T-helper 1 cell treated with Interleukin-12 subunit alpha and Interleukin-12 subunit beta and Interleukin-4 antibody, amounts not matched to agents 30 μg/mL and 1 μg/mL, for 36 hours (primary cell): ENCODE data around the gene ZBTB44.

Experiments
- H3K27ac Mint-ChIP-seq: one replicate; pipeline ENCODE4 v1.8.0; 2021; ENCODE audit warnings: mild to moderate bottlenecking, mixed read lengths
- H3K27me3 Mint-ChIP-seq: one replicate; pipeline ENCODE4 v1.8.0; 2021; ENCODE audit warnings: low read depth, mixed read lengths
- H3K36me3 Mint-ChIP-seq: one replicate; pipeline ENCODE4 v1.8.0; 2021; ENCODE audit warnings: low read depth, mixed read lengths
- H3K4me1 Mint-ChIP-seq: one replicate; pipeline ENCODE4 v1.8.0; 2021; ENCODE audit warnings: low read depth, mixed read lengths
- H3K4me3 Mint-ChIP-seq: one replicate; pipeline ENCODE4 v1.8.0; 2021; ENCODE audit warnings: mild to moderate bottlenecking, moderate library complexity, mixed read lengths
- H3K9me3 Mint-ChIP-seq: one replicate; pipeline ENCODE4 v1.8.0; 2021; ENCODE audit warnings: mixed read lengths

Gene ZBTB44

GRCh38 chr11:130323452-130324450 lies 9.0 kb upstream of the ZBTB44 start:
- peaks cover 35% of the 10 kb centered on the region for H3K9me3 Mint-ChIP-seq
- H3K4me1 Mint-ChIP-seq = peaks cover 2% of the 10 kb centered on the region
- H3K27ac Mint-ChIP-seq = no peak overlapping the region

GRCh38 chr11:130322126-130322525 lies 7.4 kb upstream of the ZBTB44 start:
- H3K27ac Mint-ChIP-seq = no peak overlapping the region
- peaks cover 20% of the 10 kb centered on the region for H3K9me3 Mint-ChIP-seq
- H3K4me3 Mint-ChIP-seq = no peak overlapping the region
- peaks cover 7% of the 10 kb centered on the region for H3K36me3 Mint-ChIP-seq
- peaks cover 2% of the 10 kb centered on the region for H3K4me1 Mint-ChIP-seq
- peaks cover 4% of the 10 kb centered on the region for H3K27me3 Mint-ChIP-seq

More at GRCh38 chr11:130323452-130324450, 9.0 kb upstream of the ZBTB44 start:
- peaks cover 13% of the 10 kb centered on the region for H3K36me3 Mint-ChIP-seq
- H3K27me3 Mint-ChIP-seq = peaks cover 1% of the 10 kb centered on the region
- H3K4me3 Mint-ChIP-seq = no peak overlapping the region

- H3K4me3 Mint-ChIP-seq = no peak overlapping the region
- no peak overlapping the region for H3K27ac Mint-ChIP-seq
- H3K27me3 Mint-ChIP-seq = peaks cover 8% of the 10 kb centered on the region
- H3K36me3 Mint-ChIP-seq = peaks cover 9% of the 10 kb centered on the region
- peaks cover 23% of the 10 kb centered on the region for H3K4me1 Mint-ChIP-seq
- peaks cover 14% of the 10 kb centered on the region for H3K9me3 Mint-ChIP-seq
Measured at GRCh38 chr11:130318031-130318673, 3.4 kb upstream of the ZBTB44 start.

- Mint-ChIP-seq H3K27ac (peak overlapping the region; percentile 84), H3K27me3 (peaks cover 8% of the 10 kb centered on the region), H3K36me3 (peaks cover 5% of the 10 kb centered on the region), H3K4me3 (peak overlapping the region; percentile 84), H3K9me3 (no peaks in the 10 kb centered on the region), H3K4me1 (peaks cover 38% of the 10 kb centered on the region)
Measured at GRCh38 chr11:130315354-130315970, 745 bp upstream of the ZBTB44 start.

GRCh38 chr11:130314184-130314749 lies 450 bp downstream of the ZBTB44 start:
- peaks cover 36% of the 10 kb centered on the region for H3K4me1 Mint-ChIP-seq
- peak overlapping the region; percentile 92 for H3K4me3 Mint-ChIP-seq
- no peaks in the 10 kb centered on the region for H3K9me3 Mint-ChIP-seq
- peak overlapping the region; percentile 89 for H3K27ac Mint-ChIP-seq
- peaks cover 7% of the 10 kb centered on the region for H3K36me3 Mint-ChIP-seq
- H3K27me3 Mint-ChIP-seq = peaks cover 8% of the 10 kb centered on the region

GRCh38 chr11:130313383-130314183 lies 1.1 kb downstream of the ZBTB44 start:
- H3K36me3 Mint-ChIP-seq = peaks cover 7% of the 10 kb centered on the region
- peaks cover 36% of the 10 kb centered on the region for H3K4me1 Mint-ChIP-seq
- peak overlapping the region; percentile 92 for H3K4me3 Mint-ChIP-seq
- peaks cover 5% of the 10 kb centered on the region for H3K27me3 Mint-ChIP-seq
- H3K27ac Mint-ChIP-seq = peak overlapping the region; percentile 89
- no peaks in the 10 kb centered on the region for H3K9me3 Mint-ChIP-seq

- Mint-ChIP-seq H3K36me3 (peaks cover 11% of the 10 kb centered on the region), H3K4me1 (peaks cover 39% of the 10 kb centered on the region), H3K4me3 (peak overlapping the region; percentile 92)
Measured at GRCh38 chr11:130312046-130312445, 2.7 kb downstream of the ZBTB44 start.

GRCh38 chr11:130310622-130311021 lies 4.1 kb downstream of the ZBTB44 start:
- peaks cover 1% of the 10 kb centered on the region for H3K9me3 Mint-ChIP-seq
- no peak overlapping the region for H3K27ac Mint-ChIP-seq
- no peaks in the 10 kb centered on the region for H3K27me3 Mint-ChIP-seq
- no peak overlapping the region for H3K4me3 Mint-ChIP-seq
- H3K36me3 Mint-ChIP-seq = peaks cover 13% of the 10 kb centered on the region
- peaks cover 30% of the 10 kb centered on the region for H3K4me1 Mint-ChIP-seq

More at GRCh38 chr11:130312046-130312445, 2.7 kb downstream of the ZBTB44 start:
- H3K27me3 Mint-ChIP-seq = peaks cover 4% of the 10 kb centered on the region
- H3K9me3 Mint-ChIP-seq = no peaks in the 10 kb centered on the region
- H3K27ac Mint-ChIP-seq = no peak overlapping the region

- Mint-ChIP-seq H3K27ac (no peak overlapping the region), H3K36me3 (peaks cover 21% of the 10 kb centered on the region), H3K27me3 (no peaks in the 10 kb centered on the region), H3K4me3 (no peak overlapping the region), H3K4me1 (peaks cover 35% of the 10 kb centered on the region), H3K9me3 (peaks cover 12% of the 10 kb centered on the region)
Measured at GRCh38 chr11:130308886-130309285, 5.8 kb downstream of the ZBTB44 start.

- H3K9me3 Mint-ChIP-seq = peaks cover 12% of the 10 kb centered on the region
- H3K27me3 Mint-ChIP-seq = no peaks in the 10 kb centered on the region
- no peak overlapping the region for H3K27ac Mint-ChIP-seq
- peaks cover 28% of the 10 kb centered on the region for H3K4me1 Mint-ChIP-seq
- no peak overlapping the region for H3K4me3 Mint-ChIP-seq
- H3K36me3 Mint-ChIP-seq = peaks cover 21% of the 10 kb centered on the region
Measured at GRCh38 chr11:130308059-130308458, 6.7 kb downstream of the ZBTB44 start.

- no peak overlapping the region for H3K27ac Mint-ChIP-seq
- H3K4me1 Mint-ChIP-seq = peaks cover 29% of the 10 kb centered on the region
- no peak overlapping the region for H3K4me3 Mint-ChIP-seq
- peaks cover 35% of the 10 kb centered on the region for H3K36me3 Mint-ChIP-seq
- H3K9me3 Mint-ChIP-seq = peaks cover 12% of the 10 kb centered on the region
- H3K27me3 Mint-ChIP-seq = no peaks in the 10 kb centered on the region
Measured at GRCh38 chr11:130304651-130305050, 10.1 kb downstream of the ZBTB44 start.

GRCh38 chr11:130301002-130301401 lies 13.7 kb downstream of the ZBTB44 start:
- Mint-ChIP-seq H3K27me3 (no peaks in the 10 kb centered on the region), H3K9me3 (peaks cover 12% of the 10 kb centered on the region), H3K27ac (no peak overlapping the region), H3K4me3 (no peak overlapping the region), H3K4me1 (peaks cover 26% of the 10 kb centered on the region), H3K36me3 (peaks cover 30% of the 10 kb centered on the region)

- peaks cover 26% of the 10 kb centered on the region for H3K4me1 Mint-ChIP-seq
- no peaks in the 10 kb centered on the region for H3K27me3 Mint-ChIP-seq
- no peak overlapping the region for H3K4me3 Mint-ChIP-seq
- peaks cover 30% of the 10 kb centered on the region for H3K36me3 Mint-ChIP-seq
- H3K9me3 Mint-ChIP-seq = peaks cover 10% of the 10 kb centered on the region
- no peak overlapping the region for H3K27ac Mint-ChIP-seq
Measured at GRCh38 chr11:130300567-130300966, 14.2 kb downstream of the ZBTB44 start.
